HepG2 (cell line): Measurements from ENCODE around the gene DSG4.

Source experiments
- ELF4 ChIP-seq: sonication (generic); formaldehyde crosslinking; IDR thresholded peaks from 2 replicates; pipeline ENCODE4 v1.5.0; 2020; ENCODE audit warnings: missing genetic modification reagents, mild to moderate bottlenecking, moderate library complexity, borderline replicate concordance
- HMG20A ChIP-seq: IDR thresholded peaks from 2 replicates; pipeline ENCODE4 v1.6.1; 2016; ENCODE audit warnings: borderline replicate concordance
- MYC ChIP-seq: sonication (generic); formaldehyde crosslinking; IDR thresholded peaks from 2 replicates; pipeline ENCODE4 v1.9.0; 2021; ENCODE audit warnings: missing genetic modification reagents, borderline replicate concordance
- POLR2A ChIP-seq, 2 experiments: IDR thresholded peaks; 2 replicates each; pipeline ENCODE4 v1.6.1; 2011; ENCODE audit warnings: low read depth in 2 of 2, low read length in 2 of 2, mild to moderate bottlenecking in 1 of 2, moderate library complexity in 1 of 2; ENCODE audit not compliant: insufficient read depth in 1 of 2
- POLR2AphosphoS5 ChIP-seq: IDR thresholded peaks from 2 replicates; pipeline ENCODE4 v1.6.1; 2012; ENCODE audit warnings: low read depth, low read length
- RBM39 ChIP-seq: fragments of 200-400 bp; formaldehyde crosslinking; IDR thresholded peaks from one replicate; pipeline ENCODE4 v1.6.1; 2018; ENCODE audit warnings: antibody characterized with exemption, mild to moderate bottlenecking, low read depth, low read length; ENCODE audit not compliant: poor library complexity, severe bottlenecking
- TF ChIP-seq, protein P1 (sequence below): sonication (generic); formaldehyde crosslinking; IDR thresholded peaks from 2 replicates; pipeline ENCODE4 v1.5.0; 2020; ENCODE audit warnings: missing genetic modification reagents
- TF ChIP-seq, protein P2 (sequence below): IDR thresholded peaks from 2 replicates; pipeline ENCODE4 v1.6.1; 2016
- TF ChIP-seq, protein P3 (sequence below): sonication (generic); formaldehyde crosslinking; IDR thresholded peaks from 2 replicates; pipeline ENCODE4 v1.8.1; 2022; ENCODE audit warnings: low read depth, mild to moderate bottlenecking, missing genetic modification reagents
- TF ChIP-seq, protein P4 (sequence below): sonication (generic); formaldehyde crosslinking; IDR thresholded peaks from 2 replicates; pipeline ENCODE4 v1.9.0; 2022; ENCODE audit warnings: missing genetic modification reagents, mild to moderate bottlenecking, borderline replicate concordance

DNA sequence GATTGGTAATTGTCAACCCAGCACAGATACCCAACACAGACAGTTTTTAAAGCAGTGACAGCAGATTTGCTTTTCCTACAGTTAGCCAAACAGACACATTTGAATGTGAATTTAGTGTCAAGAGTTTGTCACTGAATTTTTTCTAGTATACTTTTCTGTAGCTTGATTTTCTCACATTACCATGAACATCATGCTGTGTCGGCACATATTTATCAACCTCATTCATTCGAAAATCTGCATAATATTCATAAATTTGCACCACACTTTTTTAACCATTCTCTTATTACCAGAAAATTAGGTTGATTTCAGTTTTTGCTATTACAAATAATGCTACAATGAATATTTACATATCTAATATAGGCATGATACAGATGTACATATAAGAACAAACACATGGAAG, 43.9 kb downstream of the DSG4 start:
- TF ChIP-seq, protein P1, sequence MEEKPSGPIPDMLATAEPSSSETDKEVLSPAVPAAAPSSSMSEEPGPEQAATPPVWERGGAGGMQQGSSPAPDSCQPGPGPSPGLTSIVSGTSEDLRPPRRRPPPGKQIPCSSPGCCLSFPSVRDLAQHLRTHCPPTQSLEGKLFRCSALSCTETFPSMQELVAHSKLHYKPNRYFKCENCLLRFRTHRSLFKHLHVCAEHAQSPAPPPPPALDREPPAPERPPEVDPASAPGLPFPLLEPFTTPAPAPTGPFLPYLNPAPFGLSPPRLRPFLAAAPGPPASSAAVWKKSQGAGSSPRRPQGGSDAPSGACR = no peak
- TF ChIP-seq HMG20A (CRISPR knock-in tag) (no peak), POLR2AphosphoS5 (no peak), MYC (CRISPR knock-in tag) (no peak), POLR2A (IDR thresholded peaks at IDR 0.05; ENCODE audit: insufficient read depth in 1 of 2, low read depth in 2 of 2, low read length in 2 of 2) (no peak), ELF4 (CRISPR knock-in tag) (no peak), RBM39 (no peak)
- TF ChIP-seq, protein P2, sequence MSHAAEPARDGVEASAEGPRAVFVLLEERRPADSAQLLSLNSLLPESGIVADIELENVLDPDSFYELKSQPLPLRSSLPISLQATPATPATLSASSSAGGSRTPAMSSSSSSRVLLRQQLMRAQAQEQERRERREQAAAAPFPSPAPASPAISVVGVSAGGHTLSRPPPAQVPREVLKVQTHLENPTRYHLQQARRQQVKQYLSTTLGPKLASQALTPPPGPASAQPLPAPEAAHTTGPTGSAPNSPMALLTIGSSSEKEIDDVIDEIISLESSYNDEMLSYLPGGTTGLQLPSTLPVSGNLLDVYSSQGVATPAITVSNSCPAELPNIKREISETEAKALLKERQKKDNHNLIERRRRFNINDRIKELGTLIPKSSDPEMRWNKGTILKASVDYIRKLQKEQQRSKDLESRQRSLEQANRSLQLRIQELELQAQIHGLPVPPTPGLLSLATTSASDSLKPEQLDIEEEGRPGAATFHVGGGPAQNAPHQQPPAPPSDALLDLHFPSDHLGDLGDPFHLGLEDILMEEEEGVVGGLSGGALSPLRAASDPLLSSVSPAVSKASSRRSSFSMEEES (CRISPR knock-in tag) = no peak
- TF ChIP-seq, protein P3, sequence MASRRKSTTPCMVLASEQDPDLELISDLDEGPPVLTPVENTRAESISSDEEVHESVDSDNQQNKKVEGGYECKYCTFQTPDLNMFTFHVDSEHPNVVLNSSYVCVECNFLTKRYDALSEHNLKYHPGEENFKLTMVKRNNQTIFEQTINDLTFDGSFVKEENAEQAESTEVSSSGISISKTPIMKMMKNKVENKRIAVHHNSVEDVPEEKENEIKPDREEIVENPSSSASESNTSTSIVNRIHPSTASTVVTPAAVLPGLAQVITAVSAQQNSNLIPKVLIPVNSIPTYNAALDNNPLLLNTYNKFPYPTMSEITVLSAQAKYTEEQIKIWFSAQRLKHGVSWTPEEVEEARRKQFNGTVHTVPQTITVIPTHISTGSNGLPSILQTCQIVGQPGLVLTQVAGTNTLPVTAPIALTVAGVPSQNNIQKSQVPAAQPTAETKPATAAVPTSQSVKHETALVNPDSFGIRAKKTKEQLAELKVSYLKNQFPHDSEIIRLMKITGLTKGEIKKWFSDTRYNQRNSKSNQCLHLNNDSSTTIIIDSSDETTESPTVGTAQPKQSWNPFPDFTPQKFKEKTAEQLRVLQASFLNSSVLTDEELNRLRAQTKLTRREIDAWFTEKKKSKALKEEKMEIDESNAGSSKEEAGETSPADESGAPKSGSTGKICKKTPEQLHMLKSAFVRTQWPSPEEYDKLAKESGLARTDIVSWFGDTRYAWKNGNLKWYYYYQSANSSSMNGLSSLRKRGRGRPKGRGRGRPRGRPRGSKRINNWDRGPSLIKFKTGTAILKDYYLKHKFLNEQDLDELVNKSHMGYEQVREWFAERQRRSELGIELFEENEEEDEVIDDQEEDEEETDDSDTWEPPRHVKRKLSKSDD = no peak
- TF ChIP-seq, protein P4, sequence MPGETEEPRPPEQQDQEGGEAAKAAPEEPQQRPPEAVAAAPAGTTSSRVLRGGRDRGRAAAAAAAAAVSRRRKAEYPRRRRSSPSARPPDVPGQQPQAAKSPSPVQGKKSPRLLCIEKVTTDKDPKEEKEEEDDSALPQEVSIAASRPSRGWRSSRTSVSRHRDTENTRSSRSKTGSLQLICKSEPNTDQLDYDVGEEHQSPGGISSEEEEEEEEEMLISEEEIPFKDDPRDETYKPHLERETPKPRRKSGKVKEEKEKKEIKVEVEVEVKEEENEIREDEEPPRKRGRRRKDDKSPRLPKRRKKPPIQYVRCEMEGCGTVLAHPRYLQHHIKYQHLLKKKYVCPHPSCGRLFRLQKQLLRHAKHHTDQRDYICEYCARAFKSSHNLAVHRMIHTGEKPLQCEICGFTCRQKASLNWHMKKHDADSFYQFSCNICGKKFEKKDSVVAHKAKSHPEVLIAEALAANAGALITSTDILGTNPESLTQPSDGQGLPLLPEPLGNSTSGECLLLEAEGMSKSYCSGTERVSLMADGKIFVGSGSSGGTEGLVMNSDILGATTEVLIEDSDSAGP (CRISPR knock-in tag) = no peak
